Prostate gland (tissue), 2 donors: ENCODE data around the gene CAB39. TPM values are rescaled to one million over a fixed set of nuclear protein-coding genes. Genes with fewer than 3 reads are reported as not detected.

Experiments
- DNase-seq: peaks from one replicate; pipeline ENCODE4 v3.0.0-alpha.2; 2019; ENCODE audit warnings: low spot score
- H3K27ac ChIP-seq, 2 donors: fragments of 200-600 bp; sonication (generic); 2 replicates each; pipeline ENCODE4 v1.5.1; 2017 to 2019
- H3K27me3 ChIP-seq: fragments of 200-600 bp; sonication (generic); replicated peaks from 2 replicates; pipeline ENCODE4 v1.5.1; 2019; ENCODE audit not compliant: insufficient read depth
- H3K36me3 ChIP-seq, 2 donors: fragments of 200-600 bp; sonication (generic); 1 replicate in 1 of 2; 2 replicates in 1 of 2; pipeline versions ENCODE4 v1.5.1 to v1.8.1; 2017 to 2019
- H3K4me1 ChIP-seq: fragments of 200-600 bp; sonication (generic); replicated peaks from 2 replicates; pipeline ENCODE4 v1.5.1; 2019
- H3K4me3 ChIP-seq, 2 donors: fragments of 200-600 bp; sonication (generic); 2 replicates each; pipeline ENCODE4 v1.5.1; 2017 to 2019
- H3K9me3 ChIP-seq: fragments of 200-600 bp; sonication (generic); 2 replicates; pipeline ENCODE4 v1.5.1; 2017
- CTCF ChIP-seq, 4 experiments: fragments of 200-600 bp in 2 of 4; fragments of 450-650 bp in 2 of 4; sonication (generic) in 2 of 4; IDR thresholded peaks; 1 replicate in 3 of 4; 2 replicates in 1 of 4; pipeline ENCODE4 v1.5.1; 2016 to 2019; ENCODE audit warnings: antibody characterized with exemption in 4 of 4, mild to moderate bottlenecking in 2 of 4, moderate library complexity in 2 of 4
- POLR2A ChIP-seq: fragments of 450-650 bp; IDR thresholded peaks from one replicate; pipeline ENCODE4 v1.6.1; 2016; ENCODE audit warnings: antibody characterized with exemption, mild to moderate bottlenecking
- POLR2AphosphoS5 ChIP-seq: sonication (generic); formaldehyde crosslinking; IDR thresholded peaks from one replicate; pipeline ENCODE4 v1.6.1; 2017; ENCODE audit warnings: antibody characterized with exemption
- WGBS: methylation state at CpG from one replicate; pipeline ENCODE4 v1.1.5; 2018; 5-methylcytosine and 5-hydroxymethylcytosine counted together
- intact Hi-C: fragments of 100-400 bp; cut with DNase I; formaldehyde crosslinking; loops from one replicate; pipeline ENCODE4 v1.14.2; 2022
- total RNA-seq, 2 donors: library from RNA; depleted of rRNA; stranded (reverse); fragments of >200 nt; gene quantifications; one replicate each; pipeline ENCODE4 v1.1.0, GENCODE V29; 2016

Gene CAB39
- total RNA-seq, 2 donors from 2014 or later, result 75.4 to 105 TPM

- no peak for TF ChIP-seq CTCF (IDR thresholded peaks at IDR 0.05)
- no peak for TF ChIP-seq POLR2A
- no peak for TF ChIP-seq POLR2AphosphoS5
- WGBS, result 97% methylated on average over 3 of the region's 3 CpGs
- Histone ChIP-seq H3K4me1 (no peaks in the 10 kb centered on the region), H3K4me3 (no peak overlapping the region), H3K27me3 (no peaks in the 10 kb centered on the region), H3K27ac (no peak overlapping the region), H3K9me3 (no peaks in the 10 kb centered on the region), H3K36me3 (no peaks in the 10 kb centered on the region)
- intact Hi-C loops, result no loop called here
- DNase-seq, result no peak
Measured at GRCh38 chr2:230682546-230682945, 30.1 kb upstream of the CAB39 start.

- intact Hi-C loops, result no loop called here
- Histone ChIP-seq H3K4me3 (no peak overlapping the region), H3K27ac (no peak overlapping the region), H3K27me3 (no peaks in the 10 kb centered on the region), H3K4me1 (no peaks in the 10 kb centered on the region), H3K9me3 (no peaks in the 10 kb centered on the region), H3K36me3 (no peaks in the 10 kb centered on the region)
- 43% methylated on average over 8 of the region's 8 CpGs for WGBS
- TF ChIP-seq CTCF (IDR thresholded peaks at IDR 0.05) (no peak), POLR2AphosphoS5 (no peak), POLR2A (no peak)
- no peak for DNase-seq
Measured at GRCh38 chr2:230684270-230685168, 28.1 kb upstream of the CAB39 start.

- Histone ChIP-seq H3K9me3 (no peaks in the 10 kb centered on the region), H3K27ac (no peak overlapping the region), H3K36me3 (no peaks in the 10 kb centered on the region), H3K4me3 (no peak overlapping the region), H3K4me1 (no peaks in the 10 kb centered on the region), H3K27me3 (no peaks in the 10 kb centered on the region)
- intact Hi-C loops, result no loop called here
- 60% methylated on average over 6 of the region's 6 CpGs for WGBS
- no peak for TF ChIP-seq POLR2AphosphoS5
- no peak for TF ChIP-seq CTCF (IDR thresholded peaks at IDR 0.05)
- DNase-seq, result no peak
Measured at GRCh38 chr2:230685178-230685577, 27.5 kb upstream of the CAB39 start.

- H3K4me1 ChIP-seq, result no peaks in the 10 kb centered on the region
- H3K27me3 ChIP-seq, result no peaks in the 10 kb centered on the region
- 24% methylated on average over 5 of the region's 5 CpGs for WGBS
- H3K4me3 ChIP-seq, result no peak overlapping the region
- intact Hi-C loops, result no loop called here
- H3K36me3 ChIP-seq, result no peaks in the 10 kb centered on the region
- TF ChIP-seq POLR2AphosphoS5 (no peak), CTCF (IDR thresholded peaks at IDR 0.05) (no peak), POLR2A (no peak)
- DNase-seq, result no peak
- no peaks in the 10 kb centered on the region for H3K9me3 ChIP-seq
- H3K27ac ChIP-seq, result no peak overlapping the region
Measured at GRCh38 chr2:230687498-230687897, 25.1 kb upstream of the CAB39 start.

GRCh38 chr2:230688490-230688889 lies 24.2 kb upstream of the CAB39 start:
- Histone ChIP-seq H3K9me3 (no peaks in the 10 kb centered on the region), H3K27me3 (no peaks in the 10 kb centered on the region), H3K4me3 (no peak overlapping the region), H3K4me1 (no peaks in the 10 kb centered on the region), H3K36me3 (no peaks in the 10 kb centered on the region), H3K27ac (no peak overlapping the region)
- WGBS, result 51% methylated on average over 2 of the region's 2 CpGs
- no peak for DNase-seq
- TF ChIP-seq POLR2AphosphoS5, result no peak
- TF ChIP-seq CTCF (IDR thresholded peaks at IDR 0.05), result no peak
- no peak for TF ChIP-seq POLR2A
- intact Hi-C loops, result no loop called here
